ENCODE results near the gene GFER. TPM values are rescaled to one million over a fixed set of nuclear protein-coding genes. Genes with fewer than 3 reads are reported as not detected.

GFER gene
- total and polyA plus RNA-seq, 10 of the 15 experiments (the other 5 are each of a cell fraction or from before 2014, with no cell fraction given) = 2.4 to 57.7 (median 31.3) TPM

DNA sequence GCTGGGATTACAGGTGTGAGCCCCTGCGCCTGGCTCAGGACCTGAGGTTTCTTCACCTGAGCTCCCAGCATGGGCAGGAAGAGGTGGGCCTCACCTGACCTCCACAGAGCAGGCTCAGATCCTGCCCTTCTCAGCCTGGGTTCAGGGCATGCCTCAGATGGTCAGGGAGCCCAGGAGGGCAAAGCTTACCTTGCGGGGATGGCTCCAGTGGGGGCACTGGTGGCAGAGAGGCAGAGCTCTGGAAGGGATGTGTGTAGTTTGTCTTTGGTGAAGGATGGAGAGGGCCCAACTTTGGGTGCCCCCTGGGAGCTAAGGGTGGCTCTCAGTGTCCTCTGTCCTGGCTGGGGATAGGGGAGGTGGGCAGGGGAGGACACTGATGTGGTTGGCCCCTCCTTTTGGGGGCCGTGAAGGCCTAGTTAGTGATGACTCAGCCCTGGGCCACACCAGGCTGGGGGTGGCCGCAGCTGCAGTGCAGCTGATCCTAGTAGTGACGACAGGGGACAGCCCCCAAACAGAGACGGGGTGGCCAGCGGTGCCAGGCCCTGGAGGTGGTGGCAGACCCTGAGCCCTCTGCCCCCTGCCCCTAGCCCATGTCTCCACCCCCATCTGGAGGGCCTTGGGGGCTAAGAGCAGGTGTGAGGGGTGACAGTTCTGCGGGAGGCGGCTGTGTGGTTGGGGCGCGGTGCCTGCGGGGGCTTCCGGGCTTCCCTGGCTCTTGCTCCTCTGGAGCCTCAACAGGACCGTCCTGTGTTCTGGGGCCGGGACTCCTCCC, 48.5 kb downstream of the GFER start:
- peak; percentile 54 for ATAC-seq
- CTCF ChIA-PET = interaction anchor here (0.6 to 1.1 kb wide), 3 partner anchors 10 to 36 kb away, joined by 3 read pairs; no protein-coding TSS in a partner anchor
- RAD21 ChIA-PET (ENCODE audit: unreplicated experiment) = interaction anchor here (0.7 kb wide), 1 partner anchor 168 kb away, joined by 3 read pairs; no protein-coding TSS in a partner anchor
- no peaks in the 10 kb centered on the region for H3K36me3 ChIP-seq (ENCODE audit: control insufficient read depth in 2 of 2, insufficient read depth in 2 of 2, low read length in 1 of 2)
- intact Hi-C loops (cut with micrococcal nuclease; ENCODE audit: unreplicated experiment) (no loop called here), in situ Hi-C loops (cut with MboI) (no loop called here)
- H2AFZ ChIP-seq (ENCODE audit: control insufficient read depth, low read depth, low read length) = no peak overlapping the region
- no peak for DNase-seq (ENCODE audit: low read depth, low spot score)
- no peak overlapping the region for H3K4me3 ChIP-seq
- no peak for TF ChIP-seq SMAD1 (IDR thresholded peaks at IDR 0.05; ENCODE audit: low read depth, partially characterized antibody)
- 0 out of 2 replicates have a peak, but pooled peaks have one; percentile 53 for TF ChIP-seq TCF12 (IDR thresholded peaks at IDR 0.05; ENCODE audit: low read depth, low read length)
- peaks cover 7 to 11% of the 10 kb centered on the region in 2 experiments for H3K27me3 ChIP-seq (replicated peaks in 1 of 2; ENCODE audit: control insufficient read depth in 2 of 2, insufficient read depth in 2 of 2, low read length in 1 of 2)
- WGBS (ENCODE audit: insufficient coverage, insufficient replicate concordance, low lambda C conversion rate, missing lambda C conversion rate) = 34% methylated on average over 15 of the region's 15 CpGs
- H3K27ac ChIP-seq (ENCODE audit: control insufficient read depth, insufficient read depth) = no peak overlapping the region
- BruUV-seq (replicated peaks) = no TSS peak
- SMC1A ChIA-PET (ENCODE audit: uncharacterized antibody, unreplicated experiment) = interaction anchor here (1.4 kb wide), 1 partner anchor 12 kb away, joined by 4 read pairs; no protein-coding TSS in a partner anchor
- POLR2A ChIA-PET = interaction anchor here (0.6 kb wide), 1 partner anchor 76 kb away, joined by 5 read pairs; no protein-coding TSS in a partner anchor
- no peak overlapping the region for H3K4me2 ChIP-seq (ENCODE audit: control insufficient read depth, insufficient read depth)
- H3K79me2 ChIP-seq (ENCODE audit: control insufficient read depth, insufficient read depth, low read length) = no peaks in the 10 kb centered on the region
- no peak overlapping the region for H3K9ac ChIP-seq (ENCODE audit: control insufficient read depth, insufficient read depth, low read length)
- peaks cover 5% of the 10 kb centered on the region; the same call in 1 of the 2 replicates for H4K20me1 ChIP-seq (ENCODE audit: control insufficient read depth, insufficient read depth)
- no peaks in the 10 kb centered on the region for H3K4me1 ChIP-seq (ENCODE audit: control insufficient read depth, insufficient read depth, low read length)
- no peaks in the 10 kb centered on the region for H3K9me3 ChIP-seq (replicated peaks; ENCODE audit: control insufficient read depth, insufficient read depth, low read length)
- FAIRE-seq = no peak

DNA sequence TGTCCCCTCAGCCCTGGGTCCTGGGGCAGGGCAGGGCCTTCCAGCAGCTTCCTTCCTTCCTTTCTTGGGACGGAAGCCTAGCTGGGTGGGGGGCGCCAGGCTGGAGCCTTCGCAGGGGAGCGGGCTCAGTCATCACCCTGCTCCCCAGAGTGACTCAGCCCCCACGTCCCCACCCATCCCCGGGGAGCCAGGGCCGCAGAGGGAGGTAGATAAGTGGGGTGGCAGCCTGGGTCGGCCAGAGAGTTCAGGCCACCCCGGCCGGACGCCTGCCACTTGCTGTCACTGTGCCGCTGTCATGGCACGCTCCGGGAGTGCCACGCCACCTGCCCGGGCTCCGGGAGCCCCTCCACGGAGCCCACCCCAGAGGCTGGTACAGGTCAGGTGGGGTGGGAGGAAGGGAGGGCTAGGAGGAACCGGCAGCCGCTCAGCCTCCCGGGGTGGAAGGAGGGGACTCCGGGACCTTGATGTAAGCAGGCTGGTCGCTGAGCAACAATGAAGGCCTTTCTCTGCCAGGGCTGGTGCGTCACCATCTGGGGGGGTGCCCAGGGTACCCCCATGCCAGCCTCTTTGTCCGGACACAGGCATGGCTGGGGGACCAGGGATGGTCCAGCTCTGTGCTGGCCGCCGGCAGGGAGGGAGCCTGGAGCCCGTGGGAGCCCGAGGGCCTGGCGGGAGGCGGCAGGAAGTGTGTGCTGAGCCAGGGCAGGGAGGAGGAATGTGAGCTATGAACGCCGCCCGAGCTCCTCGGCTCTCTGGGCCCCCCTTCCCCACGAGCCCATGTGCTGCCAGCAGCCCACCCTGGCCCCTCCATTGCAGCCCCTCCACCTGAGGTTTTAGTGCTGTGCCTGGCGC, 49.3 kb downstream of the GFER start:
- Histone ChIP-seq H3K79me2 (ENCODE audit: control insufficient read depth, insufficient read depth, low read length) (no peaks in the 10 kb centered on the region), H3K4me1 (ENCODE audit: control insufficient read depth, insufficient read depth, low read length) (no peaks in the 10 kb centered on the region), H3K27me3 (replicated peaks in 1 of 2; ENCODE audit: control insufficient read depth in 2 of 2, insufficient read depth in 2 of 2, low read length in 1 of 2) (peaks cover 3 to 4% of the 10 kb centered on the region in 2 experiments; a peak in 3 of 4 replicates), H3K4me3 (no peak overlapping the region), H3K27ac (ENCODE audit: control insufficient read depth, insufficient read depth) (no peak overlapping the region), H3K9ac (ENCODE audit: control insufficient read depth, insufficient read depth, low read length) (no peak overlapping the region), H3K4me2 (ENCODE audit: control insufficient read depth, insufficient read depth) (no peak overlapping the region), H3K9me3 (replicated peaks; ENCODE audit: control insufficient read depth, insufficient read depth, low read length) (no peaks in the 10 kb centered on the region), H2AFZ (ENCODE audit: control insufficient read depth, low read depth, low read length) (no peak overlapping the region), H3K36me3 (ENCODE audit: control insufficient read depth in 2 of 2, insufficient read depth in 2 of 2, low read length in 1 of 2) (no peaks in the 10 kb centered on the region), H4K20me1 (ENCODE audit: control insufficient read depth, insufficient read depth) (no peaks in the 10 kb centered on the region)
- POLR2A ChIA-PET = no interaction called here
- BruUV-seq (replicated peaks) = no TSS peak
- in situ Hi-C loops (cut with MboI) (no loop called here), intact Hi-C loops (cut with micrococcal nuclease; ENCODE audit: unreplicated experiment) (no loop called here)
- SMC1A ChIA-PET (ENCODE audit: uncharacterized antibody, unreplicated experiment) = no interaction called here
- no peak for TF ChIP-seq EP300 (IDR thresholded peaks at IDR 0.05; ENCODE audit: borderline replicate concordance in 1 of 2, control insufficient read depth in 1 of 2, low read depth in 2 of 2, low read length in 2 of 2)
- no peak for TF ChIP-seq STAT1 (conservative IDR thresholded peaks at IDR 0.05)
- no peak for TF ChIP-seq BRCA1 (IDR thresholded peaks at IDR 0.05; ENCODE audit: low read depth, low read length)
- TF ChIP-seq SREBF2 (IDR thresholded peaks at IDR 0.05; ENCODE audit: low read length) = no peak
- TF ChIP-seq, protein P1, sequence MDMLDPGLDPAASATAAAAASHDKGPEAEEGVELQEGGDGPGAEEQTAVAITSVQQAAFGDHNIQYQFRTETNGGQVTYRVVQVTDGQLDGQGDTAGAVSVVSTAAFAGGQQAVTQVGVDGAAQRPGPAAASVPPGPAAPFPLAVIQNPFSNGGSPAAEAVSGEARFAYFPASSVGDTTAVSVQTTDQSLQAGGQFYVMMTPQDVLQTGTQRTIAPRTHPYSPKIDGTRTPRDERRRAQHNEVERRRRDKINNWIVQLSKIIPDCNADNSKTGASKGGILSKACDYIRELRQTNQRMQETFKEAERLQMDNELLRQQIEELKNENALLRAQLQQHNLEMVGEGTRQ (IDR thresholded peaks at IDR 0.05; ENCODE audit: borderline replicate concordance, low read depth, low read length) = no peak
- TF ChIP-seq CHD1 (IDR thresholded peaks at IDR 0.05; ENCODE audit: low read depth, low read length) = no peak
- no peak for TF ChIP-seq PAX5 (IDR thresholded peaks at IDR 0.05; ENCODE audit: borderline replicate concordance, low read depth, low read length)
- no peak for TF ChIP-seq ESRRA (IDR thresholded peaks at IDR 0.05; ENCODE audit: low read length)
- no peak for TF ChIP-seq NFYB (IDR thresholded peaks at IDR 0.05; ENCODE audit: insufficient read depth, low read depth, low read length)
- TF ChIP-seq, protein P2, sequence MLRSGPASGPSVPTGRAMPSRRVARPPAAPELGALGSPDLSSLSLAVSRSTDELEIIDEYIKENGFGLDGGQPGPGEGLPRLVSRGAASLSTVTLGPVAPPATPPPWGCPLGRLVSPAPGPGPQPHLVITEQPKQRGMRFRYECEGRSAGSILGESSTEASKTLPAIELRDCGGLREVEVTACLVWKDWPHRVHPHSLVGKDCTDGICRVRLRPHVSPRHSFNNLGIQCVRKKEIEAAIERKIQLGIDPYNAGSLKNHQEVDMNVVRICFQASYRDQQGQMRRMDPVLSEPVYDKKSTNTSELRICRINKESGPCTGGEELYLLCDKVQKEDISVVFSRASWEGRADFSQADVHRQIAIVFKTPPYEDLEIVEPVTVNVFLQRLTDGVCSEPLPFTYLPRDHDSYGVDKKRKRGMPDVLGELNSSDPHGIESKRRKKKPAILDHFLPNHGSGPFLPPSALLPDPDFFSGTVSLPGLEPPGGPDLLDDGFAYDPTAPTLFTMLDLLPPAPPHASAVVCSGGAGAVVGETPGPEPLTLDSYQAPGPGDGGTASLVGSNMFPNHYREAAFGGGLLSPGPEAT (IDR thresholded peaks at IDR 0.05; ENCODE audit: low read depth) = no peak
- no peak for TF ChIP-seq TCF12 (IDR thresholded peaks at IDR 0.05; ENCODE audit: low read depth, low read length)
- DNase-seq (ENCODE audit: low read depth, low spot score) (no peak), ATAC-seq (0 out of 3 replicates have a peak, but pooled peaks have one; percentile 18), FAIRE-seq (no peak)
- WGBS (ENCODE audit: insufficient coverage, insufficient replicate concordance, low lambda C conversion rate, missing lambda C conversion rate) = 11% methylated on average over 33 of the region's 37 CpGs
- RAD21 ChIA-PET (ENCODE audit: unreplicated experiment) = no interaction called here
- CTCF ChIA-PET = interaction anchor here (1.1 kb wide), 1 partner anchor 22 kb away, joined by 3 read pairs; no protein-coding TSS in a partner anchor
